Fibroblast of pulmonary artery (primary cell): ENCODE data around the gene RAPGEF3.

ENCODE experiments used
- DNase-seq: peaks from one replicate; pipeline ENCODE4 v3.0.0-alpha.2; 2010; ENCODE audit warnings: low read depth
- H3K4me3 ChIP-seq: replicated peaks from 2 replicates; pipeline ENCODE4 v1.5.1; 2011; ENCODE audit warnings: low read depth, mild to moderate bottlenecking, control low read depth, low read length, moderate library complexity
- CTCF ChIP-seq: IDR thresholded peaks from 2 replicates; pipeline ENCODE4 v1.5.1; 2011; ENCODE audit warnings: mild to moderate bottlenecking, control low read depth, low read length, inconsistent platforms; ENCODE audit errors: missing control alignments

Gene RAPGEF3

DNA sequence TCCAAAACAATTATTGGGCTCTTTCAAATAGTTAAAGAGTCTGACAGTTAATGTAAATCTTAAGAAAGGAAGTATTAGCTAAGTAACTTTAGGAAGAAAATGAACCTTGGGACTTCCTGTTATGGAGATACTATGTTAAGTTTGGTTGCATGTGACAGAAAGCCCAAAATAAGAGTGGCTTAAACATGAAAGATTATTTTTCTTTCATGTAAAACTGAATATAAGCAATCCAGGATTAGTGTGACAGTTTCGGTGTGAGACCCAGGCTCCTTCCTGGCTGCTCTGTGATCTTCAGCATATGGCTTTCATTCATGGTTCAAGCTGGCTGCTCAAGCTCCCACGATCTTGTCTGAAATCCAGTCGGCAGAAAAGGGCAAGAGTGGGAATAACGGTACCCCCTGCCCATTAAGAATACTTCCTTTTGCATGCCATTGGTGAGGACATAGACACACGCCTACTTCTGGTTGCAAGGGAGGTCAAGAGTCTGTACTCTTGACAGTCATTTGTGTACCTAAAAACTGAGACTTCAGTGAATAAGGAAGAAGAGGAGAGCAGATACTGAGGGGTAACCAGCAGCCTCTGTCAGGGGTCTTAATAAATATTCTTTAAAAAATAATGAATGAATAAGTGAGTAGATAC lies 50.7 kb downstream of the RAPGEF3 start:
- TF ChIP-seq CTCF: no peak
- no peak for DNase-seq
- no peak overlapping the region for H3K4me3 ChIP-seq

GRCh38 chr12:47707355-47707754 lies 51.3 kb downstream of the RAPGEF3 start:
- H3K4me3 ChIP-seq: no peak overlapping the region
- TF ChIP-seq CTCF: no peak
- no peak for DNase-seq

DNA sequence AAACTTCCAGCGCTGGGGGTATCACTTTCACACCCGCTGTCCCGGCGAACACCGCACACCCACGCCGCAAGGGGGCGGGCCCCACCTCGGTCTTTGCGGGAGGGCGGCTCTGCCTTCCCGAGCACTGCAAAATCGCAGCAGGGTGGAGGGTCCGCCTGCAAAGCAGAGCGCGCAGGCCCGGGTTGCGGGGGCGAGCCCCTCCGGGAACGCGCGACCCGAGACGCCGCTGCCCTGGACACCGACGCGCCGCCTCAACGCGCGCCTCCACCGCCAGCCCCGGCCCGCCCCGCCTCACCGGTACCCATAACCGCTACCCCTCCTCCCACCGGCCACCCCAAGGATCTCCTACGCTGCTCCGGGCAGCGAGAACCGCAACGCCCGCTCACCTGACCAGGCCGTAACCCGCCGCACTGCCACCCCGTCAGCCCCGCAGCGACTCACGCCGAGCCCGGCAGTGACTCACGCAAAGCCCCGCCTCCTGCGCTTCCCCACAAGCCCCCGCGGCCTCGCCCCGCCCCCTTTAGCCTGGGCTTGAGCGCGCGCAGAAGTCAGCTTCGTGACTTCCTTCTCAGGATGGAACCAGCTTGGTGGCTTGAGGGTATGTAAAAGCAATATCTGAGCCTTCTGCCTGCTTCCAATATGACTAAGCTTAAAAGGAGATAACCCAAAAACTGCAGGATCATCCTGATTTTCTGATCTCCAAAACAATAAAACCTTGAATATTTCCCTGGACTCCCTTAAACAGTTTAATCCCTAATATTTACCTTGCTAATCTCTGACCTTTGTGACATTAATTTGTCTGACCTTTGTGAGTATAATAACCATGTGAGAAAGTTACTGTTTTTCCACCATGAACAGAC lies 52.9 kb downstream of the RAPGEF3 start, which contains the start of gene RPAP3:
Gene RPAP3, minus strand, starts transcription at position 465 of the 860 bp plus-strand sequence. CDS start 3,190 bp downstream, outside the sequence.
- DNase-seq: peak; percentile 91
- H3K4me3 ChIP-seq: peak within 1 kb of the TSS; percentile 73
- peak; percentile 45 for TF ChIP-seq CTCF

DNA sequence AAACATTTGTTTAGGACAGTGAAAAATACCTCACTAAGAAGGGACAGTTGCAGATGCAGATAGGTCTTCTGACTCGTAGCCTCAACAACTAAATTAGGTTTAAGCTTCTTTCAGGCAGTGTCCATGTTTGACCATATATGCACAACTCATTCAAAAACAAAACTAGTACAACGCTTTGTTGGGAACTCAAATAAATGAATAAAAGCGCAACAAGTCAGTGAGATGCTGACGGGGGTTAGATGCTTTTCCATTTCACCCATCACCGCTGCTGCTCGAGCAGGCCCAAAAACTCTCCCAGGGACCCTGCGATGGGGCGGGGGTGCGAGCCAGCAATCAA lies 53.5 kb downstream of the RAPGEF3 start:
- peak overlapping the region; percentile 73 for H3K4me3 ChIP-seq
- DNase-seq: peak; percentile 9
- no peak for TF ChIP-seq CTCF

GRCh38 chr12:47704719-47705118 lies 54.0 kb downstream of the RAPGEF3 start:
- peak overlapping the region; percentile 73 for H3K4me3 ChIP-seq
- no peak for TF ChIP-seq CTCF
- DNase-seq: no peak

GRCh38 chr12:47700263-47700662 lies 58.4 kb downstream of the RAPGEF3 start:
- no peak overlapping the region for H3K4me3 ChIP-seq
- DNase-seq: no peak
- TF ChIP-seq CTCF: no peak
